Fibroblast of lung (primary cell): ENCODE data around the gene NOL3.

Source experiments
- EZH2 ChIP-seq: IDR thresholded peaks from 2 replicates; pipeline ENCODE4 v1.5.1; 2012; ENCODE audit warnings: low read length, control low read depth, mild to moderate bottlenecking; ENCODE audit errors: missing control alignments
- TF ChIP-seq, protein P1 (sequence below), 2 donors: IDR thresholded peaks in 1 of 2; conservative IDR thresholded peaks in 1 of 2; 1 replicate in 1 of 2; 2 replicates in 1 of 2; pipeline ENCODE4 v1.5.1; 2011 to 2012; ENCODE audit warnings: low read length in 2 of 2, control low read depth in 1 of 2, inconsistent platforms in 1 of 2, low read depth in 1 of 2, mild to moderate bottlenecking in 1 of 2

GRCh38 chr16:67165121-67166078 is 4.9 kb upstream of the NOL3 start:
- TF ChIP-seq, protein P1, sequence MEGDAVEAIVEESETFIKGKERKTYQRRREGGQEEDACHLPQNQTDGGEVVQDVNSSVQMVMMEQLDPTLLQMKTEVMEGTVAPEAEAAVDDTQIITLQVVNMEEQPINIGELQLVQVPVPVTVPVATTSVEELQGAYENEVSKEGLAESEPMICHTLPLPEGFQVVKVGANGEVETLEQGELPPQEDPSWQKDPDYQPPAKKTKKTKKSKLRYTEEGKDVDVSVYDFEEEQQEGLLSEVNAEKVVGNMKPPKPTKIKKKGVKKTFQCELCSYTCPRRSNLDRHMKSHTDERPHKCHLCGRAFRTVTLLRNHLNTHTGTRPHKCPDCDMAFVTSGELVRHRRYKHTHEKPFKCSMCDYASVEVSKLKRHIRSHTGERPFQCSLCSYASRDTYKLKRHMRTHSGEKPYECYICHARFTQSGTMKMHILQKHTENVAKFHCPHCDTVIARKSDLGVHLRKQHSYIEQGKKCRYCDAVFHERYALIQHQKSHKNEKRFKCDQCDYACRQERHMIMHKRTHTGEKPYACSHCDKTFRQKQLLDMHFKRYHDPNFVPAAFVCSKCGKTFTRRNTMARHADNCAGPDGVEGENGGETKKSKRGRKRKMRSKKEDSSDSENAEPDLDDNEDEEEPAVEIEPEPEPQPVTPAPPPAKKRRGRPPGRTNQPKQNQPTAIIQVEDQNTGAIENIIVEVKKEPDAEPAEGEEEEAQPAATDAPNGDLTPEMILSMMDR (conservative IDR thresholded peaks at IDR 0.05 in 1 of 2, IDR thresholded peaks at IDR 0.05 in 1 of 2; ENCODE audit: low read depth in 1 of 2, low read length in 2 of 2), result no peak
- TF ChIP-seq EZH2, result peak; percentile 23
